Measurements from ENCODE around the gene GARNL3. TPM values are rescaled to one million over a fixed set of nuclear protein-coding genes. Genes with fewer than 3 reads are reported as not detected.

The GARNL3 gene
- total RNA-seq, 6 experiments from 2014 or later = 4.4 to 9.7 (median 6.1) TPM

GRCh38 chr9:127313042-127313560, 48.5 kb downstream of the GARNL3 start:
- intact Hi-C loops (cut with DNase I) = no loop called here
- no peak for ATAC-seq
- 94% methylated on average over 6 of the region's 7 CpGs for WGBS (ENCODE audit: insufficient coverage, low coverage, low lambda C conversion rate, missing lambda C conversion rate)
- peaks cover 0 to 27% (median 11%) of the 10 kb centered on the region in 4 donors for H3K4me1 ChIP-seq
- H3K27me3 ChIP-seq = no peaks in the 10 kb centered on the region
- no peaks in the 10 kb centered on the region for H3K36me3 ChIP-seq
- no peak for DNase-seq
- no peaks in the 10 kb centered on the region for H3K9me3 ChIP-seq
- H3K4me3 ChIP-seq = no peak overlapping the region
- TF ChIP-seq POLR2A (IDR thresholded peaks at IDR 0.05) = no peak
- TF ChIP-seq, protein P1, sequence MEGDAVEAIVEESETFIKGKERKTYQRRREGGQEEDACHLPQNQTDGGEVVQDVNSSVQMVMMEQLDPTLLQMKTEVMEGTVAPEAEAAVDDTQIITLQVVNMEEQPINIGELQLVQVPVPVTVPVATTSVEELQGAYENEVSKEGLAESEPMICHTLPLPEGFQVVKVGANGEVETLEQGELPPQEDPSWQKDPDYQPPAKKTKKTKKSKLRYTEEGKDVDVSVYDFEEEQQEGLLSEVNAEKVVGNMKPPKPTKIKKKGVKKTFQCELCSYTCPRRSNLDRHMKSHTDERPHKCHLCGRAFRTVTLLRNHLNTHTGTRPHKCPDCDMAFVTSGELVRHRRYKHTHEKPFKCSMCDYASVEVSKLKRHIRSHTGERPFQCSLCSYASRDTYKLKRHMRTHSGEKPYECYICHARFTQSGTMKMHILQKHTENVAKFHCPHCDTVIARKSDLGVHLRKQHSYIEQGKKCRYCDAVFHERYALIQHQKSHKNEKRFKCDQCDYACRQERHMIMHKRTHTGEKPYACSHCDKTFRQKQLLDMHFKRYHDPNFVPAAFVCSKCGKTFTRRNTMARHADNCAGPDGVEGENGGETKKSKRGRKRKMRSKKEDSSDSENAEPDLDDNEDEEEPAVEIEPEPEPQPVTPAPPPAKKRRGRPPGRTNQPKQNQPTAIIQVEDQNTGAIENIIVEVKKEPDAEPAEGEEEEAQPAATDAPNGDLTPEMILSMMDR (IDR thresholded peaks at IDR 0.05) = no peak
- no peak overlapping the region for H3K27ac ChIP-seq

DNA sequence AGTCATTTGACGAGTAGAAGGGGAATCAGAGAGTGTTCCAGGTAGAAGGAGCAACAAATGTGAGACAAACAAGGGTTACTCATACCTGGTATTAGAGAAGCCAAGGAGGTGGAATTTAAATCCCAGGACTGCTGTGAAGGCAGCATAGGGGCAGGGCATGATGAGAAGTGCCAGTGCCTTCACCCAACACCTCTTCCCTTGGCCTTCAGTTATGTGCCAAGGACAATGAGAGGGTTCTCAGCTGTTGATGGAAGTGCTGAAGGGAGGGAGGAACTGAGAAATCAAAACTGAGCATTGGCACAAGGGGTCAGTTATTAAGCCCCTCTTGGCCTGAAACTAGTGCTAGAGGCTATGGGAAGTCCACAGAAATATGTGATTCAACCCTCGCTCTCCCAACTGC, 50.3 kb downstream of the GARNL3 start:
- H3K36me3 ChIP-seq = no peaks in the 10 kb centered on the region
- intact Hi-C loops (cut with DNase I) = no loop called here
- WGBS (ENCODE audit: insufficient coverage, low coverage, low lambda C conversion rate, missing lambda C conversion rate) = 75% methylated on average over 1 of the region's 2 CpGs
- H3K27ac ChIP-seq = no peak overlapping the region
- H3K4me3 ChIP-seq = no peak overlapping the region
- no peaks in the 10 kb centered on the region for H3K9me3 ChIP-seq
- DNase-seq (no peak), ATAC-seq (no peak)
- no peaks in the 10 kb centered on the region for H3K27me3 ChIP-seq
- no peak for TF ChIP-seq POLR2A (IDR thresholded peaks at IDR 0.05)
- TF ChIP-seq, protein P1 (IDR thresholded peaks at IDR 0.05) = no peak
- H3K4me1 ChIP-seq = peaks cover 0 to 14% (median 7%) of the 10 kb centered on the region in 4 donors

- WGBS (ENCODE audit: insufficient coverage, low coverage, low lambda C conversion rate, missing lambda C conversion rate) = 72% methylated on average over 4 of the region's 5 CpGs
- ATAC-seq = no peak
- Histone ChIP-seq H3K4me3 (no peak overlapping the region), H3K9me3 (no peaks in the 10 kb centered on the region), H3K27ac (no peak overlapping the region), H3K27me3 (no peaks in the 10 kb centered on the region), H3K4me1 (peaks cover 0 to 3% (median 2%) of the 10 kb centered on the region in 4 donors), H3K36me3 (no peaks in the 10 kb centered on the region)
- no peak for DNase-seq
- TF ChIP-seq POLR2A (IDR thresholded peaks at IDR 0.05) = no peak
- TF ChIP-seq, protein P1 (IDR thresholded peaks at IDR 0.05) = no peak
- intact Hi-C loops (cut with DNase I) = no loop called here
Measured at GRCh38 chr9:127316586-127317323, 52.2 kb downstream of the GARNL3 start.

DNA sequence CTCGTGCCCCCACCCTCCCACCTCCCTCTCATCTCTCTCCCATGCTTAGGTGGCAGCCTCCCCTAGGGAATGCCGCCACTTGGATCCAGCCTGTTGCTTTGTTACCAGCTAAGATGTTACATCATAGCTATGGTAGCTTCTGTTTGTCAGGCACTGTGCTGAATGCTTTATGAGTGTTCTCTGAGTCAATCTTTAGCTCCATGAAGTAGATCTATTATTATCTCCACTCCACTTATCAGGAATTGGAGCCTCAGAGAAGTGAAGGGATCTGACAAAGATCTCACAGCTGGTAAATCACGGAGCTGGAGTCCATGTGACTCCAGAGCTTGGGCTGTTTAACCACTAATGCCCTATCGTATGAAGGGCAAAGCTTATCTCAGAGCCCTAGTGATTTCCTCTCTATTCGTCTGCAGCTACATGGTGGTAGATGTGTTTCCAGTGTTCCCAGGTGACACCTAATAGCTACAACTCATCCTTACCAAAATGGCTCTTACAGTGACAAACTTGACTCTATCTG, 54.1 kb downstream of the GARNL3 start:
- intact Hi-C loops (cut with DNase I) = no loop called here
- 90% methylated on average over 5 of the region's 5 CpGs for WGBS (ENCODE audit: insufficient coverage, low coverage, low lambda C conversion rate, missing lambda C conversion rate)

More for the DNA sequence above, 54.1 kb downstream of the GARNL3 start:
- H3K9me3 ChIP-seq = no peaks in the 10 kb centered on the region
- TF ChIP-seq, protein P1 (IDR thresholded peaks at IDR 0.05) = no peak
- TF ChIP-seq POLR2A (IDR thresholded peaks at IDR 0.05) = no peak
- no peak overlapping the region for H3K4me3 ChIP-seq
- no peak for ATAC-seq
- H3K4me1 ChIP-seq = no peaks in the 10 kb centered on the region
- H3K36me3 ChIP-seq = no peaks in the 10 kb centered on the region
- H3K27me3 ChIP-seq = no peaks in the 10 kb centered on the region
- DNase-seq = no peak
- no peak overlapping the region for H3K27ac ChIP-seq

All from right lobe of liver (tissue), 6 donors.